HFFc6 (cell line): ENCODE data around the gene SEPTIN5. TPM values are rescaled to one million over a fixed set of nuclear protein-coding genes. Genes with fewer than 3 reads are reported as not detected.
"Not testable (repeated sequence)": the region's sequence is repeated elsewhere in the genome, so short reads cannot be mapped to it uniquely, and the experiment has no call there.

Source experiments
- DNase-seq: peaks from one replicate; pipeline ENCODE4 v3.0.0-alpha.2; 2018
- H3K27ac Mint-ChIP-seq: 2 replicates; pipeline ENCODE4 v1.8.0; 2020; ENCODE audit warnings: mild to moderate bottlenecking, mixed read lengths
- H3K27me3 Mint-ChIP-seq: 2 replicates; pipeline ENCODE4 v1.8.0; 2021; ENCODE audit warnings: mild to moderate bottlenecking, moderate library complexity, mixed read lengths; ENCODE audit not compliant: insufficient read depth
- H3K36me3 Mint-ChIP-seq: 2 replicates; pipeline ENCODE4 v1.8.0; 2021; ENCODE audit warnings: low read depth, mixed read lengths
- H3K4me1 Mint-ChIP-seq: 2 replicates; pipeline ENCODE4 v1.8.0; 2020; ENCODE audit warnings: low read depth, mixed read lengths
- H3K4me3 Mint-ChIP-seq: 2 replicates; pipeline ENCODE4 v1.8.0; 2020; ENCODE audit warnings: mild to moderate bottlenecking, moderate library complexity, mixed read lengths
- H3K9me3 Mint-ChIP-seq: 2 replicates; pipeline ENCODE4 v1.8.0; 2020; ENCODE audit warnings: mild to moderate bottlenecking, mixed read lengths
- CTCF ChIP-seq: fragments of 200-600 bp; sonication (generic); IDR thresholded peaks from 2 replicates; pipeline ENCODE4 v1.5.0; 2021; ENCODE audit warnings: antibody characterized with exemption, mild to moderate bottlenecking
- total RNA-seq, 6 experiments: library from RNA; stranded (reverse); fragmentation: NEBNext Ultra II Directional; extraction: Animal tissue kit (Norgen Biotek cat#: 25700); gene quantifications; 2 replicates in 1 of 6; 3 replicates in 5 of 6; pipeline ENCODE4 v1.2.3, GENCODE V29; 2021

The SEPTIN5 gene
- total RNA-seq, 6 experiments from 2014 or later, result 4.9 to 13.7 (median 6.5) TPM

DNA sequence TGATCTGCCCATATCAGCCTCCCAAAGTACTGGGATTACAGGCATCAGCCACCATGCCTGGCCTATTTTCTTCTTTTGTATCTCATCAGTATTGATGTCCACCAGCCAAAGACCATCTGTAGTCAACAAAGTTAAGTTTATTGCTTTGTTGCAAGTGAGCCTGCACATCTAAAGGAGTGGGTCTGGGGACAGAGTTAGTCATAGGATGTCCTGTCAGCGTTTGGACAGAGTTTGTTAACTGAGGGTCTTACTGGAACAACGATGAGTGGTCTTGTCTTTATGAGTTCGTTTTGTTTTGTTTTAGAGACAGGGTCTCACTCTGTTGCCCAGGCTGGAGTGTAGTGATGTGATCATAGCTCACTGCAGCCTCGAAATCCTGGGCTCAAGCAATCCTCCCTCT, 40.6 kb upstream of the SEPTIN5 start:
- H3K9me3 Mint-ChIP-seq, result peaks cover 10% of the 10 kb centered on the region
- peaks cover 32% of the 10 kb centered on the region for H3K27me3 Mint-ChIP-seq
- H3K36me3 Mint-ChIP-seq, result peaks cover 6% of the 10 kb centered on the region; the same call in 1 of the 2 replicates
- H3K4me3 Mint-ChIP-seq, result no peak overlapping the region
- no peak overlapping the region for H3K27ac Mint-ChIP-seq
- no peaks in the 10 kb centered on the region for H3K4me1 Mint-ChIP-seq
- no peak for TF ChIP-seq CTCF
- no peak for DNase-seq

GRCh38 chr22:19674129-19674928, 40.0 kb upstream of the SEPTIN5 start:
- peaks cover 10% of the 10 kb centered on the region for H3K9me3 Mint-ChIP-seq
- peaks cover 6% of the 10 kb centered on the region; the same call in 1 of the 2 replicates for H3K36me3 Mint-ChIP-seq
- TF ChIP-seq CTCF, result no peak
- H3K27ac Mint-ChIP-seq, result no peak overlapping the region
- H3K4me3 Mint-ChIP-seq, result no peak overlapping the region
- H3K27me3 Mint-ChIP-seq, result peaks cover 25% of the 10 kb centered on the region
- H3K4me1 Mint-ChIP-seq, result no peaks in the 10 kb centered on the region
- DNase-seq, result no peak

- Mint-ChIP-seq H3K27me3 (peaks cover 22% of the 10 kb centered on the region), H3K9me3 (peaks cover 10% of the 10 kb centered on the region), H3K36me3 (peaks cover 6% of the 10 kb centered on the region; the same call in 1 of the 2 replicates), H3K4me1 (no peaks in the 10 kb centered on the region), H3K27ac (no peak overlapping the region), H3K4me3 (no peak overlapping the region)
- peak; percentile 21; the same call in 1 of the 2 replicates for TF ChIP-seq CTCF
- DNase-seq, result no peak
Measured at GRCh38 chr22:19674929-19675253, 39.4 kb upstream of the SEPTIN5 start.

- Mint-ChIP-seq H3K4me3 (no peak overlapping the region), H3K36me3 (peaks cover 6% of the 10 kb centered on the region; the same call in 1 of the 2 replicates), H3K27ac (no peak overlapping the region), H3K9me3 (peaks cover 10% of the 10 kb centered on the region), H3K27me3 (peaks cover 21% of the 10 kb centered on the region), H3K4me1 (no peaks in the 10 kb centered on the region)
- no peak for TF ChIP-seq CTCF
- no peak for DNase-seq
Measured at GRCh38 chr22:19675428-19675827, 38.9 kb upstream of the SEPTIN5 start.

GRCh38 chr22:19676437-19676836, 37.9 kb upstream of the SEPTIN5 start:
- not testable (repeated sequence) for H3K4me3 Mint-ChIP-seq, H3K27ac Mint-ChIP-seq, H3K4me1 Mint-ChIP-seq, H3K36me3 Mint-ChIP-seq, DNase-seq, H3K9me3 Mint-ChIP-seq
- peaks cover 27% of the 10 kb centered on the region for H3K27me3 Mint-ChIP-seq

- H3K27me3 Mint-ChIP-seq, result peaks cover 15% of the 10 kb centered on the region
- H3K9me3 Mint-ChIP-seq, result no peaks in the 10 kb centered on the region
- DNase-seq, result no peak
- no peak overlapping the region for H3K27ac Mint-ChIP-seq
- H3K36me3 Mint-ChIP-seq, result no peaks in the 10 kb centered on the region
- no peak overlapping the region for H3K4me3 Mint-ChIP-seq
- no peaks in the 10 kb centered on the region for H3K4me1 Mint-ChIP-seq
- TF ChIP-seq CTCF, result no peak
Measured at GRCh38 chr22:19678949-19679521, 35.3 kb upstream of the SEPTIN5 start.
